Parathyroid adenoma (tissue), 2 donors: ENCODE results near the gene RPL13.

Experiments
- H2AFZ ChIP-seq: fragments of 300-600 bp; sonication (generic); one replicate; pipeline ENCODE4 v1.7.0; 2017; ENCODE audit warnings: antibody characterized with exemption, mild to moderate bottlenecking
- H3K27ac ChIP-seq: fragments of 300-600 bp; sonication (generic); one replicate; pipeline ENCODE4 v1.7.0; 2017
- H3K27me3 ChIP-seq: fragments of 300-600 bp; sonication (generic); one replicate; pipeline ENCODE4 v1.7.0; 2017; ENCODE audit warnings: low read length; ENCODE audit not compliant: control insufficient read depth, insufficient read depth
- H3K36me3 ChIP-seq: fragments of 300-600 bp; sonication (generic); one replicate; pipeline ENCODE4 v1.7.0; 2017; ENCODE audit warnings: low read length; ENCODE audit not compliant: control insufficient read depth, insufficient read depth
- H3K4me1 ChIP-seq: fragments of 300-600 bp; sonication (generic); one replicate; pipeline ENCODE4 v1.7.0; 2017; ENCODE audit warnings: control low read depth
- H3K4me2 ChIP-seq: fragments of 300-600 bp; sonication (generic); one replicate; pipeline ENCODE4 v1.7.0; 2017; ENCODE audit warnings: low read length
- H3K4me3 ChIP-seq: fragments of 300-600 bp; sonication (generic); one replicate; pipeline ENCODE4 v1.7.0; 2017; ENCODE audit warnings: low read depth, low read length
- H3K79me2 ChIP-seq: fragments of 300-600 bp; sonication (generic); one replicate; pipeline ENCODE4 v1.7.0; 2017; ENCODE audit warnings: control low read depth
- H3K9ac ChIP-seq: fragments of 300-600 bp; sonication (generic); one replicate; pipeline ENCODE4 v1.7.0; 2017; ENCODE audit warnings: mild to moderate bottlenecking
- H3K9me3 ChIP-seq: fragments of 300-600 bp; sonication (generic); one replicate; pipeline ENCODE4 v1.7.0; 2017; ENCODE audit warnings: low read length; ENCODE audit not compliant: control insufficient read depth
- CTCF ChIP-seq: fragments of 300-600 bp; sonication (generic); IDR thresholded peaks from one replicate; pipeline ENCODE4 v1.7.0; 2017; ENCODE audit warnings: antibody characterized with exemption, mild to moderate bottlenecking
- donor health status: primary hyperparathyroidism.

RPL13 gene

GRCh38 chr16:89560378-89561141, at the start of gene RPL13:
Gene RPL13, plus strand, starts transcription at chr16:89560682. Its CDS starts 278 bp downstream, at chr16:89560960.
- peaks cover 24% of the 10 kb centered on the region for H3K4me1 ChIP-seq
- H3K36me3 ChIP-seq, result no peaks in the 10 kb centered on the region
- peak within 1 kb of the TSS; percentile 86 for H3K4me2 ChIP-seq
- H3K4me3 ChIP-seq, result peak within 1 kb of the TSS; percentile 88
- H3K9ac ChIP-seq, result peak within 1 kb of the TSS; percentile 93
- peak within 1 kb of the TSS; percentile 96 for H3K27ac ChIP-seq
- no peaks in the 10 kb centered on the region for H3K79me2 ChIP-seq
- no peaks in the 10 kb centered on the region for H3K9me3 ChIP-seq
- peak within 1 kb of the TSS; percentile 99 for H2AFZ ChIP-seq
- peak; percentile 10 for TF ChIP-seq CTCF
- no peaks in the 10 kb centered on the region for H3K27me3 ChIP-seq

DNA sequence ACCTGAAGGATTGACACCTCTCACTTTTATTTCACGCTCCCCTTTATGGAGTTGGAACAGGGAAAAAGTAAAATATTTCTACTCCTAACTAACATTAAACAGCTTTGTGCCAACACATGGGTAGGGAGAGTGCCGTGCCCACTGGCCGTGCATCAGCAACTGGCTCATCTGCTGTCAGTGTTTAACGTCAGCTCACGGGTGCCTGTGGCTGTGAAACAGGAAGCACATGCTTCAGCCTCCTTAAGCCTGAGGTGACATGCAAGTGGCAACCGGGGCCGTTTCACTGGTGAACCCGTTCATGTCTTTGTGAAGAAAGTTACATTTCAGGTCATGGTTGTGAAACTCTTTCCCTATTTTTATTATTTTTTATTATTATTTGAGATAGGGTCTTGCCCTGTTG, 49.1 kb upstream of the RPL13 start:
- Histone ChIP-seq H3K4me1 (peaks cover 3% of the 10 kb centered on the region), H3K4me2 (no peak overlapping the region), H3K79me2 (peaks cover 33% of the 10 kb centered on the region), H3K9me3 (no peaks in the 10 kb centered on the region), H3K36me3 (no peaks in the 10 kb centered on the region), H3K27ac (no peak overlapping the region), H3K27me3 (no peaks in the 10 kb centered on the region), H2AFZ (no peak overlapping the region), H3K9ac (no peak overlapping the region), H3K4me3 (no peak overlapping the region)
- no peak for TF ChIP-seq CTCF

GRCh38 chr16:89512453-89512852, 48.0 kb upstream of the RPL13 start:
- no peak overlapping the region for H3K27ac ChIP-seq
- no peaks in the 10 kb centered on the region for H3K36me3 ChIP-seq
- peaks cover 3% of the 10 kb centered on the region for H3K4me1 ChIP-seq
- H3K4me3 ChIP-seq, result no peak overlapping the region
- no peak overlapping the region for H3K9ac ChIP-seq
- no peak overlapping the region for H2AFZ ChIP-seq
- no peaks in the 10 kb centered on the region for H3K9me3 ChIP-seq
- H3K4me2 ChIP-seq, result no peak overlapping the region
- H3K27me3 ChIP-seq, result no peaks in the 10 kb centered on the region
- no peak for TF ChIP-seq CTCF
- peaks cover 39% of the 10 kb centered on the region for H3K79me2 ChIP-seq

- no peak overlapping the region for H2AFZ ChIP-seq
- H3K27ac ChIP-seq, result no peak overlapping the region
- H3K79me2 ChIP-seq, result peaks cover 59% of the 10 kb centered on the region
- H3K9ac ChIP-seq, result no peak overlapping the region
- H3K27me3 ChIP-seq, result no peaks in the 10 kb centered on the region
- no peaks in the 10 kb centered on the region for H3K9me3 ChIP-seq
- no peak overlapping the region for H3K4me2 ChIP-seq
- no peak for TF ChIP-seq CTCF
- no peaks in the 10 kb centered on the region for H3K36me3 ChIP-seq
- no peak overlapping the region for H3K4me3 ChIP-seq
- no peaks in the 10 kb centered on the region for H3K4me1 ChIP-seq
Measured at GRCh38 chr16:89517128-89517527, 43.4 kb upstream of the RPL13 start.

DNA sequence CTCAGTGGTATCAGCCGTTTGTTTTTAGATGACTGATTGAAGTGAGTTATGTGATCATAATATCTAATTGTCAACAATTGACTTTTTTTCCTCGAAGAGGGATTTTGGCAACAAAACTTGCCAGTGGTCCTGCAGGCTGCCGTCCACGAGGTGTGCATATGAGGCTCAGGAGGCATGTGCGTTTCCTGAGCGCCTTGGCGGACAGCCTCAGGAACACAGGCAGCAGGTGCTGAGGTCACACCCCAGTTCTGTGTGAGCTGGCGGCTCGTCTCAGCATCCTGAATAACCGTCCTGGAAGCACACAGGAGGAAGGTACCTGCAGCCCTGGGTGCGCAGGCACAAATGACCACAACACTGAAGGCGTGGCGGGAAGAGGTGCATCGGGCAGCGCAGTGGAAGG, 40.6 kb upstream of the RPL13 start:
- Histone ChIP-seq H3K27ac (no peak overlapping the region), H2AFZ (no peak overlapping the region), H3K36me3 (no peaks in the 10 kb centered on the region), H3K9ac (no peak overlapping the region), H3K4me1 (no peaks in the 10 kb centered on the region), H3K4me2 (no peak overlapping the region), H3K4me3 (no peak overlapping the region), H3K27me3 (no peaks in the 10 kb centered on the region), H3K9me3 (no peaks in the 10 kb centered on the region), H3K79me2 (peaks cover 62% of the 10 kb centered on the region)
- no peak for TF ChIP-seq CTCF
